GM15510 (cell line): ENCODE results near the gene ANKRD22.

Source experiments
- POLR2A ChIP-seq: IDR thresholded peaks from 3 replicates; pipeline ENCODE4 v1.6.1; 2011; ENCODE audit warnings: borderline replicate concordance; ENCODE audit not compliant: insufficient read length; ENCODE audit errors: extremely low read depth

The ANKRD22 gene

GRCh38 chr10:88852327-88852726 lies 683 bp upstream of the ANKRD22 start:
- no peak for TF ChIP-seq POLR2A

DNA sequence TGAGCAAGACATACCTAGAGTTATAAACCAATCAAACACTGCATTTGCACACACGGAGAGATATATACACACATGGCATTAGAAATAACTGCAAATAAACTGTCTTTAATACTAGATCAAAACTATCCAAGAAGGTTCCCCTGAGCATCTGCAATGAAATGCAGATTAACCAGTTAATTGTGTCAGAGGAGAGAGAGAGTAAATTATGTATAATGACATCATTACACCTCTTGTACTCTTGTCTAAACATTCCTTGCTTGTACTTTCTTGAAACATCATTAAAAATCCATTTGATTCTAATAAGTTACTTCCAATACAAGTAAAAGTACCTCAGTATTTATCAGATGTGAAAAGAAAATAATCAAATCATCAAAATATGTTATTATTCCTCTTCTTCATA lies 932 bp downstream of the ANKRD22 start:
- TF ChIP-seq POLR2A = no peak

DNA sequence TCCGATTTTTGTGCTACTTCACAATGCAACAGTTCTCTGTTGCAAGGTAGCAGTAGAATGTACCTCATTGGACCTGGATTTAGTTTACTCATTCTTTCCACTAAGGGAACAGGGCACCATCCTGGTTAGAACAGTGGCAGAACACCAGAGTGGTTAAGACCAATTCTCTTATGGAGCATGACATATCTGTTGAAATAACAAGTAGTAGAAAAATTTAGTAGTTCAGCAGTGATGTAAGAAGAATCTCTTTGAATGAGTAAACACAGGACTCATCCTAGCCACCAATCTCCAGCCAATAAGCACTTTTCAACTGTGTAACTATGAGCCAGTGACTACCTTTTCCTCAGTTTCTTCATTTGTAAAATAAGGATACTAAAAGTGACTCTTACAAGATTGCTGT lies 2.4 kb downstream of the ANKRD22 start:
- no peak for TF ChIP-seq POLR2A

DNA sequence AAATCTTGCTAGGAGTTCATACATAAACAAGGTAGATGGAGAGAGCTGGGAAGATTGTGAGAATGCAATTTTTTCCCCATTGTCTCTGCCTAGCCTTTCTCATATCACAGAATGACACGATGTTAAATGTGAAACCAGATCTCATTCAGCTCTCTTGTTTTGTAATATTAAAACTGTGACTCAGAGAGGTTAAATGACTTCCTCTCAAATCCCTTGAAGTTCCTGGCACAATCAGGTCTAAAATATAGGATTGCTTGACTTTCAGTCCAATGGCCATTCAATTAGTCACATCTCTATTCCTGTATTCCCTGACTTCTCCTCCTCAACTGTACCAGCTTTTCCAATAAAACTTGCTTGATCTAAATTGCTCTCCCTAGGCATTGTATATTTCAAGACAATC lies 3.1 kb downstream of the ANKRD22 start:
- TF ChIP-seq POLR2A = no peak

- no peak for TF ChIP-seq POLR2A
Measured at GRCh38 chr10:88843171-88843570, 8.5 kb downstream of the ANKRD22 start.

DNA sequence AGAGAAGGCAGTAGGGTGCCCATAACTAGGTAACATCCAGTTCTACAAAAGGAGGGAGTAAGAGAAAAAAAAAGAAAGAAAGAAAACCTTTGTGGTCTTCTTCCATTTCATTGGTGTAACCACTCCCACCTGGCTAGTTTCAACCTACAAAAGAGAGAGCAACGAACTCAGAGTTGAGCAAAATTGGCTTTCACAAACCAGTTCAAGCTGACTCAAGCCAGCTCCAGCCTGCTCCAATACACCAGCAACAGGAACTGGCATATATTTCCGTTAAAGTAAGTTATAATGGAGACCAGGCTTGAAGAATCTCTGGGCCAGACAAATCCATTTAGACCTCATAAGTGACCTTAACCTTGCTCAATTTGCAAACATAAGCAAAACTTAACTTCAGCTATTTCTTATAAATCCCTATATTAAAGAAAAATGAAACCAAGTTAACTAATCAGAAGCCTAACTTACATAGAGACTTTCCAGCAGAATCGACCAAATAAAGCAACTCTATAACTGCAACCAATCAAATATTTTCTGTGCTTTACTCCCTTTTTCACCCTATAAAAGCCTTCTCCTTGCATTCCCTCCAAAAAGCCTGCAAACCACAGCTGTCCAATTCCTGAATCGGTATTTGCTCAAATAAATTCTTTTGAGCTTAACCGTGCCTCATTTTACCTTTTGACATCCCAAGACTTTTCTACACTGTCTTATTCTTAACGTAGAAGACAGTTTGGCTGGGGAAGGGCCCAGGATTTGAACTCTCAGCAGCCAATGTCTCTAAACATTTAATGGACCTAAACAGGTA lies 10.1 kb downstream of the ANKRD22 start:
- TF ChIP-seq POLR2A = no peak

DNA sequence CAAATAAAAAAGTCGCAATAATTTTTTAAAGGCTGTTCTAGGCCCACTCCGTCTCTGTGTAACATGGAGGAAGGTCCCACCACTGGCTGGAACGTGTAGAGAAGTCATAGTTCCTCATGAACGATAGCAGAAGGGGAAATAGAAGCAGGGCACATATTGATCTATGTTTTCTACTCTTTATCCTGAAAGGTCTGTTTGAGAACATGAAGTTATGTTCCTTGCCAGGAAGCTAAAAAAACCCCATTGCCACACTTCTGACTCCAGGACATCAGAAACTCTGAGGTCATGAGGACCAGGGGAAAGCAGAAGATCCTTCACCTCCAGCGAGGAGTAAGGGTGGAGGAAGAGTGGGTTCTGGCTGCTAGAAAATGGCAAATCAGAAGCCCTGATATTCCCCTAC lies 10.8 kb downstream of the ANKRD22 start:
- TF ChIP-seq POLR2A = no peak

- no peak for TF ChIP-seq POLR2A
Measured at GRCh38 chr10:88840104-88840503, 11.5 kb downstream of the ANKRD22 start.

GRCh38 chr10:88838766-88839350 lies 12.8 kb downstream of the ANKRD22 start:
- no peak for TF ChIP-seq POLR2A

DNA sequence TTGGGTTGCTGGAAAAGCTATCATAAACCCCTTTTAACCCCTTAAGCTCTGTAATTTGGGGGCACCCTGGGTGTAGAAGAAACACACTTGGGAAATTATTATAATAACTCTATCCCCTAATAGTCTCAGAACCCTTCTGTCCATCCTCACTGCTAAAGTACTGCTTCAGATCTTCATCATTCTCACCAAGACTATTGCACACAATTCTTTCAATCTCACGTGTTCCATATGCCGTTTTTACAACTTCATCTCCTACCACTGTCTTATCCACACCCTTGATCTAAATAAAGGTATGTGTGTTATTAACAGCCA lies 15.8 kb downstream of the ANKRD22 start:
- TF ChIP-seq POLR2A = no peak

DNA sequence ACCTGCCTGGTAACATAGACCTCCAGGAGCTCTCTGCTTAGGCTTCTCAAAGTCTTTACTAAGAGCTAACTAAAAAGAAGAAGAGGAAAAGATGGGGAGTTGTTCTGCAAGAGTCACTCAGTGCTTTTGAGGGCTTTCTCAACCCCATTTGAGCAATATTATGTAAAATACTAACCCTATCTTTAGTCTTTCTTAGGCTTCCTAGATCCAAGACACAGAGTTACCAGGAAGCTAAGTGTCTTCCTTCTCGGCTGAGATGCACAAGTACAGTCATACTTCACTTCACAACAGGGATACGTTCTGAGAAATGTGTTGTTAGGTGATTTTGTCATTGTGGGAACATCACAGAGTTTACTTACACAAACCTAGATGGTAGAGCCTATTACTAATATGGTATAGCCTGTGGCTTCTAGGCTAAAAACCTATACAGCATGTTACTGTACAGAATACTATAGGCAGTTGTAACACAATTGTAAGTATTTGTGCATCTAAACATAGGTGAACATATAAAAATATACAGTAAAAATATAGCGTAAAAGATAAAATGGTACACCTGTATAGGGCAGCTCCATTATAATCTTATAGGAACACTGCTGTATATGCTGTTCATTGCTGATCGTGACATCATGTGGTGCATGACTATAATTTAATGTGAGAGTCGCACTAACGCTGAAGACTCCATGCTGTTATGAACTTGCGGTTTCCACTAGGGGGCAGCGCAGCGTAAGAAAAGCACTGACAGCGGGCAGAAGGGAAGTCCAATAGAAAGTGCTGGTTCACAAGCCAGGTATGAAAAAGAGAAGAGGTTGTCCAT lies 16.3 kb downstream of the ANKRD22 start:
- no peak for TF ChIP-seq POLR2A

- no peak for TF ChIP-seq POLR2A
Measured at GRCh38 chr10:88833723-88834122, 17.9 kb downstream of the ANKRD22 start.

- no peak for TF ChIP-seq POLR2A
Measured at GRCh38 chr10:88833156-88833555, 18.5 kb downstream of the ANKRD22 start.

GRCh38 chr10:88832376-88832775 lies 19.3 kb downstream of the ANKRD22 start:
- no peak for TF ChIP-seq POLR2A

GRCh38 chr10:88831709-88832108 lies 19.9 kb downstream of the ANKRD22 start:
- TF ChIP-seq POLR2A = no peak
